Transverse colon (tissue), 4 donors: Measurements from ENCODE around the gene SNRNP25. TPM values are rescaled to one million over a fixed set of nuclear protein-coding genes. Genes with fewer than 3 reads are reported as not detected.

ENCODE experiments used
- DNase-seq: peaks from one replicate; pipeline ENCODE4 v3.0.0-alpha.2; 2019
- H3K27ac ChIP-seq, 4 donors: fragments of 200-600 bp; sonication (generic); 2 replicates each; pipeline ENCODE4 v1.5.1; 2016 to 2018; ENCODE audit warnings: inconsistent platforms in 4 of 4
- H3K27me3 ChIP-seq: fragments of 200-600 bp; sonication (generic); 2 replicates; pipeline ENCODE4 v1.5.1; 2017; ENCODE audit warnings: inconsistent platforms
- H3K36me3 ChIP-seq, 4 donors: fragments of 200-600 bp; sonication (generic); 2 replicates each; pipeline ENCODE4 v1.5.1; 2017 to 2019; ENCODE audit warnings: inconsistent platforms in 4 of 4
- H3K4me1 ChIP-seq, 4 donors: fragments of 200-600 bp; sonication (generic); 2 replicates each; pipeline ENCODE4 v1.5.1; 2017 to 2020; ENCODE audit warnings: inconsistent platforms in 4 of 4
- H3K4me3 ChIP-seq, 4 donors: fragments of 200-600 bp; sonication (generic); 1 replicate in 1 of 4; 2 replicates in 3 of 4; pipeline versions ENCODE4 v1.5.1 to v1.6.1; 2017 to 2019; ENCODE audit warnings: inconsistent platforms in 4 of 4
- H3K9me3 ChIP-seq, 2 donors: fragments of 200-600 bp; sonication (generic); 2 replicates each; pipeline ENCODE4 v1.5.1; 2017 to 2019; ENCODE audit warnings: inconsistent platforms in 2 of 2
- EP300 ChIP-seq: sonication (generic); formaldehyde crosslinking; IDR thresholded peaks from one replicate; pipeline ENCODE4 v1.6.1; 2017; ENCODE audit warnings: antibody characterized with exemption, low read depth
- POLR2A ChIP-seq: fragments of 450-650 bp; IDR thresholded peaks from one replicate; pipeline ENCODE4 v1.6.1; 2016; ENCODE audit warnings: antibody characterized with exemption, mild to moderate bottlenecking, moderate library complexity
- POLR2AphosphoS5 ChIP-seq, 3 donors: sonication (generic); formaldehyde crosslinking; IDR thresholded peaks; one replicate each; pipeline ENCODE4 v1.6.1; 2016; ENCODE audit warnings: antibody characterized with exemption in 3 of 3
- WGBS, 2 donors: methylation state at CpG; one replicate each; pipeline ENCODE4 v1.1.5; 2018; ENCODE audit warnings: low coverage in 1 of 2; 5-methylcytosine and 5-hydroxymethylcytosine counted together
- in situ Hi-C, 4 donors: fragments of 200-750 bp; cut with MboI; loops; one replicate each; pipeline versions ENCODE4 v1.15.0 to v1.15.1; 2017; ENCODE audit warnings: low sequenced_read_pairs in 3 of 4, low pct_ligation_motif_present in 1 of 4, low pct_unique_long_range_greater_than_20kb in 1 of 4
- intact Hi-C: fragments of 100-400 bp; cut with DNase I; formaldehyde crosslinking; loops from one replicate; pipeline ENCODE4 v1.15.1; 2023; ENCODE audit warnings: low total_unique reads
- total RNA-seq, 4 donors: library from RNA; depleted of rRNA; stranded (reverse); fragments of >200 nt; gene quantifications; one replicate each; pipeline ENCODE4 v1.1.0, GENCODE V29; 2016
- TF ChIP-seq, protein P1 (sequence below), 5 experiments: fragments of 200-600 bp in 3 of 5; fragments of 450-650 bp in 2 of 5; sonication (generic) in 3 of 5; IDR thresholded peaks; 1 replicate in 2 of 5; 2 replicates in 3 of 5; pipeline ENCODE4 v1.5.1; 2016 to 2017; ENCODE audit warnings: antibody characterized with exemption in 5 of 5, inconsistent platforms in 3 of 5, mild to moderate bottlenecking in 2 of 5, moderate library complexity in 1 of 5

SNRNP25 gene
- total RNA-seq, 4 donors from 2014 or later = 5.6 to 27.9 (median 20.2) TPM

DNA sequence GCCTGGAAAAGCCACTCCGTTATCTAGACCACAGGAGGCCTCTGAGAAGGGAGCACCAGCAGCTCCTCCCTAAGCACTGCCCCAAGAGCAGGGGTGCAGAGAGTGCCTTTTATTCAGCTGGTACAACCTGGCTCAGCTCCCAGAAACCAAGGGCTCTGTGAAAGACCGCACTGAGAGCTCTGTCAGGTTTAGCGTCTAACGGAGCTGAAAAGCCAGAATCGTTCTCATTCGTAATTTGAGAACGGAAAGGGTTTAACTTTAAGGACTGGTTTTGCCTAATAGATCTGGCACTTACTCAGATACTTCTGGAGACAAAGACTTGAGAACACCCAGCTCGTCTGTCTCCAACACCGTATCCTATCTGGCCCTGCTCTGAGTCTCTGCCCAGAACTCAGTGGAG, 37.9 kb downstream of the SNRNP25 start:
- DNase-seq = no peak
- intact Hi-C loops (no loop called here), in situ Hi-C loops (no loop called here)
- peaks cover 0 to 7% (median 2%) of the 10 kb centered on the region in 4 donors for H3K36me3 ChIP-seq
- no peak overlapping the region for H3K27ac ChIP-seq
- H3K9me3 ChIP-seq = no peaks in the 10 kb centered on the region
- no peaks in the 10 kb centered on the region for H3K4me1 ChIP-seq
- H3K27me3 ChIP-seq = no peaks in the 10 kb centered on the region
- H3K4me3 ChIP-seq = no peak overlapping the region
- 84% methylated on average over 9 of the region's 9 CpGs; no CpG with 5 or more reads in 1 of the 2 donors for WGBS, 2 donors
- TF ChIP-seq, protein P1, sequence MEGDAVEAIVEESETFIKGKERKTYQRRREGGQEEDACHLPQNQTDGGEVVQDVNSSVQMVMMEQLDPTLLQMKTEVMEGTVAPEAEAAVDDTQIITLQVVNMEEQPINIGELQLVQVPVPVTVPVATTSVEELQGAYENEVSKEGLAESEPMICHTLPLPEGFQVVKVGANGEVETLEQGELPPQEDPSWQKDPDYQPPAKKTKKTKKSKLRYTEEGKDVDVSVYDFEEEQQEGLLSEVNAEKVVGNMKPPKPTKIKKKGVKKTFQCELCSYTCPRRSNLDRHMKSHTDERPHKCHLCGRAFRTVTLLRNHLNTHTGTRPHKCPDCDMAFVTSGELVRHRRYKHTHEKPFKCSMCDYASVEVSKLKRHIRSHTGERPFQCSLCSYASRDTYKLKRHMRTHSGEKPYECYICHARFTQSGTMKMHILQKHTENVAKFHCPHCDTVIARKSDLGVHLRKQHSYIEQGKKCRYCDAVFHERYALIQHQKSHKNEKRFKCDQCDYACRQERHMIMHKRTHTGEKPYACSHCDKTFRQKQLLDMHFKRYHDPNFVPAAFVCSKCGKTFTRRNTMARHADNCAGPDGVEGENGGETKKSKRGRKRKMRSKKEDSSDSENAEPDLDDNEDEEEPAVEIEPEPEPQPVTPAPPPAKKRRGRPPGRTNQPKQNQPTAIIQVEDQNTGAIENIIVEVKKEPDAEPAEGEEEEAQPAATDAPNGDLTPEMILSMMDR (IDR thresholded peaks at IDR 0.05) = no peak
- TF ChIP-seq POLR2A = no peak
- no peak for TF ChIP-seq EP300
- no peak for TF ChIP-seq POLR2AphosphoS5 (IDR thresholded peaks at IDR 0.05)

DNA sequence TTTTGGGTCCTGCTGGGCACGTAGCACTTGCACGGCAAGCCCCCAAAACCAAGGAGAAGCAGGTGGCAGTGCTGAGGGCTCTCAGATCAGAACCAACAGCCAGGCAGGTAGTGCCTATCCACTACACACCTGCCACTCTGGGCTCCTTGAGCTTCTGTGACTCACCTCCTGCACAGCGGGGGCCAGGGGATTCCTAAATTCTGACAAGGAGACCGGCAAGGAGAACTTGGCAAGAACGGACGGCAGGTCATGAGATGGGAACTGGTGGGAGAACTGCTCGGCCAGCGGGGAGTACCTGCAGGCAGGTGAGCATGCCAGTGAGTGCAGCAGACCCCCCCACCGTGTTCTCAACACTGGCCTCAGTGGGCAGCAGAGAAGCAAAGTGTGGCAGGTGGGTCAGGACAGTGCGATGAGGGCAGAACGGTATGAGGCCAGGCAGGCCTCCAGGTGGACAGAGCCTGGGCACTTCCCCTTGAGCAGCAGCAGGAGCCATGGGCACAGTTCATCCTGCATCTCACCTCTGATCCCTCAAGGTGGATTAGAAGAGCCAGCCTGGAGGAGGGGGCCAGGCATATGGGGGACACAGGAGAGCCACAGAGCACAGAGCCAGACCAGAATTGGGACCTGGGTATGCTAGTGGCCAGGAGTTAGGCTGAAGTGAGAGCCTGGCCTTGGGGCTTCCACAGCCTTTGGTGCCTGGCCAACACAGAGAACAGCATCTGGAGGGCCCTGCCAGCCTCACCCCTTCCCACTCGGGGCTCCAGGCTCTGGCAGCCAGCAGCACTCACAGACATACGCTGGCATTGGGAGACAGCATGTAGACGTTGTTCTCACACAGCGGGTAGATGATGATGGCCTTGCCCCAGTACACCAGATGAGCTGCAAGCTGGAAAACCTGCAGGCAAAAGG, 39.1 kb downstream of the SNRNP25 start:
- DNase-seq = no peak
- no peaks in the 10 kb centered on the region for H3K27me3 ChIP-seq
- intact Hi-C loops (no loop called here), in situ Hi-C loops (no loop called here)
- no peak overlapping the region for H3K4me3 ChIP-seq
- no peaks in the 10 kb centered on the region for H3K9me3 ChIP-seq
- TF ChIP-seq POLR2AphosphoS5 (IDR thresholded peaks at IDR 0.05) = no peak
- TF ChIP-seq, protein P1 (IDR thresholded peaks at IDR 0.05) = no peak
- TF ChIP-seq POLR2A = no peak
- no peak for TF ChIP-seq EP300
- 93 to 100% methylated on average over 1 to 14 of the region's 15 CpGs for WGBS, 2 donors
- H3K36me3 ChIP-seq = no peaks in the 10 kb centered on the region
- H3K4me1 ChIP-seq = peaks cover 0 to 8% (median 0%) of the 10 kb centered on the region in 4 donors
- H3K27ac ChIP-seq = no peak overlapping the region

DNA sequence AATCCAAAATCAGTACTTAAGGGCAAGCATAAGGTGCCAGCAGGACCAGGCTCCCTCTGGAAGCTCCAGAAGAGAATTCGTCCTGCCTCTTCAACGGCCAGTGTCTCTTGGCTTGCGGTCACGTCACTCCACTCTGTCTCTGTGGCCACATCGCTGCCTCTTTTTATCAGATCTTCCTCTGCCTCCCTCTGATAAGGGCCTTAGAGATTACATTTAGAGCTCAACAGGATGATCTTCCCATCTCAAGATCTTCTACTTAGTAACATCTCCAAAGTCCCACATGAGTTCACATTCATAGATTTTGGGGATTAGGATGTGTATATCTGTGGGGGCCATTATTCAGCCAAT, 41.3 kb downstream of the SNRNP25 start:
- no peak for TF ChIP-seq POLR2AphosphoS5 (IDR thresholded peaks at IDR 0.05)
- Histone ChIP-seq H3K36me3 (no peaks in the 10 kb centered on the region), H3K9me3 (no peaks in the 10 kb centered on the region), H3K27me3 (no peaks in the 10 kb centered on the region), H3K27ac (no peak overlapping the region), H3K4me3 (no peak overlapping the region), H3K4me1 (peaks cover 0 to 8% (median 0%) of the 10 kb centered on the region in 4 donors)
- intact Hi-C loops (no loop called here), in situ Hi-C loops (no loop called here)
- 95 to 98% methylated on average over 5 of the region's 5 CpGs for WGBS, 2 donors
- no peak for DNase-seq

DNA sequence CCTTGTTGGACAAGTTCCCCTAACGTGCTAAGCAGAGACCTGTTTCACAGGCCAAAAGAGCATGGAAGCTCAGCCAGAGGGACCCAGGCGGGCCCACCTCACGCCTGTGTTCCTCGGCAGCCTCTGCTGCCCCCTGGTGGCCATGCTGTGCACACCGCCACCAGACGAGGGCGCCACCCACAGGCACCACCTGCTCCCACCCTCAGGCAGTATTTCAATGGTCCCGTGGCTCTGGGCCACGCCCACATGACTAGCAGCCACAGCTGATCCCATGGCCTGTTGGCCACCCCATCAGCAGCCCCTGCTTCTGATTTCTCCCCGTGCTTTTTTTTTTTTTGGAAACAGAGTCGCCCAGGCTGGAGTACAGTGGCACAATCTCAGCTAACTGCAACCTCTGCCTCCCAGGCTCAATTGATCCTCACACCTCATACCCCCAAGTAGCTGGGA, 43.3 kb downstream of the SNRNP25 start:
- Histone ChIP-seq H3K36me3 (no peaks in the 10 kb centered on the region), H3K27ac (no peak overlapping the region), H3K9me3 (no peaks in the 10 kb centered on the region), H3K27me3 (no peaks in the 10 kb centered on the region), H3K4me1 (peaks cover 0 to 11% (median 0%) of the 10 kb centered on the region in 4 donors), H3K4me3 (no peak overlapping the region)
- DNase-seq = peak; percentile 91
- in situ Hi-C loops (no loop called here), intact Hi-C loops (loop anchor here (2.0 kb wide), 1 partner anchor 30 kb away; no protein-coding TSS in a partner anchor)
- 0 to 19% methylated on average over 2 to 6 of the region's 11 CpGs for WGBS, 2 donors
- TF ChIP-seq EP300 = no peak
- TF ChIP-seq POLR2AphosphoS5 (IDR thresholded peaks at IDR 0.05) = peak in 2 of 3 donors; percentile 45 to 53
- TF ChIP-seq, protein P1 (IDR thresholded peaks at IDR 0.05) = peak; percentile 97 to 100 (median 99)
- no peak for TF ChIP-seq POLR2A
